GM18909 (cell line): Measurements from ENCODE around the gene OLIG2.

Experiments
- ATAC-seq: cut with Tn5 transposase; IDR thresholded peaks from one replicate; pipeline ENCODE4 v1.9.1; 2021; ENCODE audit warnings: mild to moderate bottlenecking; ENCODE audit not compliant: unreplicated experiment, poor library complexity

Gene OLIG2

GRCh38 chr21:33019516-33019884 lies 6.2 kb upstream of the OLIG2 start:
- no peak for ATAC-seq

- no peak for ATAC-seq
These were observed 5.7 kb upstream of the OLIG2 start for GRCh38 chr21:33019885-33020557.

- no peak for ATAC-seq
These were observed 5.1 kb upstream of the OLIG2 start for GRCh38 chr21:33020558-33021100.

- ATAC-seq: no peak
These were observed 4.6 kb upstream of the OLIG2 start for GRCh38 chr21:33021150-33021549.

- ATAC-seq: no peak
These were observed 4.1 kb upstream of the OLIG2 start for GRCh38 chr21:33021667-33022066.

GRCh38 chr21:33022489-33022827 lies 3.3 kb upstream of the OLIG2 start:
- no peak for ATAC-seq

GRCh38 chr21:33022828-33023573 lies 2.7 kb upstream of the OLIG2 start:
- ATAC-seq: no peak

- ATAC-seq: no peak
These were observed 2.0 kb upstream of the OLIG2 start for GRCh38 chr21:33023574-33024200.

GRCh38 chr21:33024201-33025103 lies 1.3 kb upstream of the OLIG2 start:
- no peak for ATAC-seq

GRCh38 chr21:33025106-33025488 lies 638 bp upstream of the OLIG2 start:
- ATAC-seq: no peak

- ATAC-seq: no peak
These were observed 716 bp downstream of the OLIG2 start for GRCh38 chr21:33026443-33026858.

- no peak for ATAC-seq
These were observed 1.2 kb downstream of the OLIG2 start for GRCh38 chr21:33026878-33027400.

- ATAC-seq: no peak
These were observed 1.9 kb downstream of the OLIG2 start for GRCh38 chr21:33027401-33028286.

- ATAC-seq: no peak
These were observed 2.5 kb downstream of the OLIG2 start for GRCh38 chr21:33028287-33028670.

- no peak for ATAC-seq
These were observed 3.1 kb downstream of the OLIG2 start for GRCh38 chr21:33028773-33029384.

- ATAC-seq: no peak
These were observed 3.7 kb downstream of the OLIG2 start for GRCh38 chr21:33029385-33029921.

GRCh38 chr21:33029975-33030461 lies 4.3 kb downstream of the OLIG2 start:
- no peak for ATAC-seq

- no peak for ATAC-seq
These were observed 4.9 kb downstream of the OLIG2 start for GRCh38 chr21:33030633-33031032.
